ENCODE data around the gene PACRG. TPM values are rescaled to one million over a fixed set of nuclear protein-coding genes. Genes with fewer than 3 reads are reported as not detected.

Gene PACRG
- polyA plus RNA-seq, 1 donor, result 20.2 TPM

GRCh38 chr6:163008186-163008585 lies 280.4 kb downstream of the PACRG start:
- DNase-seq, result no peak

- DNase-seq, result no peak
Observed at GRCh38 chr6:163008626-163009025, 280.9 kb downstream of the PACRG start.

- DNase-seq, result no peak
Observed at GRCh38 chr6:163010145-163010544, 282.4 kb downstream of the PACRG start.

GRCh38 chr6:163014736-163015135 lies 287.0 kb downstream of the PACRG start:
- DNase-seq, result no peak

- no peak for DNase-seq
Observed at GRCh38 chr6:163017801-163018200, 290.0 kb downstream of the PACRG start.

DNA sequence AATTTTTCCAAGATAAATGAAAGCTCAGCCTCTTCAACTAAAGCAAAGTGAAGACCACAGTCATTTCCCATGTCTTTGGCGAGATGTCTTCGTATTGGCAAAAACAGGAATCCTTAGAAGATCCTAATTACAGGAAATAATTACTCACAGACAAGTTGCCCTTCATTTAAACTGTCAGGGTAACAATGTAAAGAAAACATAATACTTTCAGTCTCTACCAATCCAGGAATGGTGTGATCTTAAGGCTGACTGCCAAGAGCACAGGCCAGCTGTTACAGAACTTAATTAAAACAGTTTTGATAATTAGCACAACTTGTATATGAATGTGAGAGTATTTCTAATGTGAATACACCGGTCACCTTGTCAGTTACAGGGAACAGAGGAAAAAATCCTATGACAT lies 292.2 kb downstream of the PACRG start:
- DNase-seq, result no peak

- DNase-seq, result no peak
Observed at GRCh38 chr6:163021054-163021453, 293.3 kb downstream of the PACRG start.

DNA sequence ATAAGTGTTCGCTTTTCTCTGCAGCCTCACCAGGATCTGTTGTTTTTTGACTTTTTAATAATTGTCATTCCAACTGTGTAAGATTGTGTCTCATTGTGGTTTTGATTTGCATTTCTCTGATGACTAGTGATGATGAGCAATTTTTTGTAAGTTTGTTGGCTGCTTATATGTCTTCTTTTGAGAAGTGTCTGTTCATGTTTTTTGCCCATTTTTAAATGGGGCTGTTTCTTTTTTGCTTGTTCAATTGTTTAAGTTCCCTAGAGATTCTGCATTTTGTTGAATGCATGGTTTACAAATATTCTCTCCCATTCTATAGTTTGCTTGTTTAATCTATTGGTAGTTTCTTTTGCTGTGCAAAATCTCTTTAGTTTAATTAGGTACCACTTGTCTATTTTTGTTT lies 295.9 kb downstream of the PACRG start:
- no peak for DNase-seq

DNA sequence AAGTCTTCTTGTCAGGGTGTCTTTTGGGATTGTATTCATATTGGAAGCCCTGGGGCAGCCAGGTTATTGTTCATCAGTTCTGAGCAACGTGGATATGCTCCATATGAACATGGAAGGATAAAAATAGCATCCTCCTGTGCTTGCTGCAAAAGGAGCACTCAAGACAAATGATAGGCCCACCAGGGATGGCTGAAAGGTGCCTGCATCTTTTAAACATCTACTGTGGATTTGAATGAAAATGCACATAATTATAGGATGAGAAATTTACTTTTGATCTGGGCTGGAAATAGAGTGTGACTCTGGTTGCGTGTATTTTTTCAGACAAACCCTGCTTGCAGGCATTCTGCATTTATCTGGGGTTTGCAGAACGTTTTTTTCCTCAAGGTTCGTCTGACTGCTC lies 299.1 kb downstream of the PACRG start:
- DNase-seq, result no peak

DNA sequence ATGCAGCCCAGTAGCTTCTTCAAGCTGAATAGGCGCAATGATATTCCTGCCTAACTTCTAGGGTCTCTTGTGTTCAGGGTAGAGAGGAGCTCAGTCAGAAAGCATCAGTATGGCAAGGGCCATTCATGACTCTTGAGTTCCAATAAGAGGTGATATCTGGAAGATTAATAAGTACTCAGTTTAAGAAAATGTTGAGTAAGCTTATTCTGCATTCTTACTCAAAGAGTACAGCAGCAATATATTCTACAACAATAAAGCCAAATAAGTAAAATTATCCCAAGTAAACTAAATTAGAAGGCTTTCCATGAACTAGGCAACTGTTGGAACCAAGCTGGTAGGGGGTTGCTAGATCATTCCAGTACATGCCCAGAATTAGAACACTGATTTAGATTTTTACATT lies 303.2 kb downstream of the PACRG start:
- no peak for DNase-seq

DNA sequence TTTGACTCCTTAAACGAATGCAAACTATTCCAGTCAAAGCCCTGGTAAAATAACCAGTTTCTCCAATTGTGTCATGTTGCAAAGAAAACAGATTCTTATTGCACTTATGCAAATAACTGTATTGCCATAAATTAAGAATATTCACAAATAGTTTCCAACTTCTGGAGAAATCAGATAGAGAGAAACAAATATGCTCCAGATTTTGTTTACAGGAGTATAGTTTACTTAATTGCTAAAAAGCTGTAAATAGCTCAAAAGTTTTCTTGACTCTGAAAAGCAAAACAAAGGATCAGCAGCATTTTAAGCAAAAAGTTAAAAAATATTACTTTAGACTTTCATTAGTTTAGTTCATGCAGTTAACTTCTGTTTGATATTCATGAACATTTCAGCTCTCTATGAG lies 304.2 kb downstream of the PACRG start:
- no peak for DNase-seq

DNA sequence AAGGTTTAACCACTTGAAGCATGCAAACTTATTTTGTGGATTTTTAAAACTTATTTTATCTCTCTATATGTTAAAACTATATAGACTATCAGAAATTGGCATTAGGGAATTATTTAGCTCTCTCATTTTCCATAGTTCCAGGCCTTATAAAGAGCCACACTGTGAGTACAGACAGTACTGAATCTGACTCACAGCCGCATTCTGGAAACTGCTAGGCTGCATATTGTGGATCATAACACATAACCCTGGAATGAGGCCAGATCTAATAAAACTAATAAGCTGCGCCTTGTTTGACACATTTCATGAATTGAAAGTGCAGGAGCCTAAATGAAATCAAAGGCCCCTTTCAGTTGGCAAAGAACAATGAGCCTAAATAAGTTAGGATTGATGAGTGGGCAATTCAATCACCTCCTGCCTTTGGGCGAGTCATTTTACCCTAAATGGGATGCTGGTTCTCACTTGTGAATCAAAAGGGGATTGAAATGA lies 308.4 kb downstream of the PACRG start:
- DNase-seq, result no peak

DNA sequence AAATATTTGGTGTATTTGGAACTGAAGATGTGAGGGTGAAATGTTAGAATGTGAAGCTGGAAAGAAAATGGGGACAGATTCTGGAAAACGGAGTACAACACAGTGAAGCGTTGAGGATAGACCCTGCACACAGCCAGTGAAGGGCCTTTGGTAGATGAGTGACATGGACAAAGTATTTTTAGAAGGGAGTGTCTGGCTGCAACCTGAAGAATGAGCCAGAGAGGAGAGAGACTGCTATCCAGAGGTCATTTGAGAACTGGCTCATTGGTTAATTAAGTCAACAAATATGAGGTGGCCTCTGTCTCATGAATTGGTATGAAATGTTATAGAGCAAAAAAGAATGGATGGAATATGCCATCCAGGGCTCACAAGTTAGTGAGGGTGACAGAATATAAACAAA lies 310.5 kb downstream of the PACRG start:
- no peak for DNase-seq

GRCh38 chr6:163048345-163048744 lies 320.6 kb downstream of the PACRG start:
- DNase-seq, result no peak

DNA sequence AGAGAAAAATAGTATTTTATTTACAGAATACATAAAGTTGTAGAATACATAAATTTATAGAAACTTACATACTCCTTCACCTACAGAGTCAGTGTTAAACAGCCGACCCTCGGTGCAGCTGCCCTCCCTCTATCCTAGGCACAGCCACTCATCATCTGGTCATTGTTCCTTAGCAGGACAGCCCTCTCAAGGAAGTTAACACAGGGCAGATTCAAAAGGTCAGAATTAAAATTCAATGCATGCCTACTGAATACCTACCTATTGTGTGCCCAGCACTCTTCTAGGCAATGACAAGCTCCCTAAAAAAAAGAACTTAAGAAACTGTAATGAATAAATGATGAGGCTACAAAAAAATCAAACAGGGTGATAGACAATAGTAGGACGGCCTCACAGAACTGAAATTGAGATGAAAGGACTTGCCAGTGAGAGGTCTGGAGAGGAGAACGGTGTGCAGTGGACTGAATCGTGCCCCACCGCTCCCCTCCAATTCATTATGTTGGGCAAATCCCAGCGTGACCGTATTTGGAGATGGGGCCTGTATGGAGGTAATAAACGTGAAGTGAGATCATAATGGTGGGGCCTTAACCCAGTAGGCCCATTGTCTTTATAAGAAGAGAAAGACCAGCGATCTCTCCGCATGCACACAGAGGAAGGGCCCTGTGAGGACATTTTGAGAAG lies 326.0 kb downstream of the PACRG start:
- DNase-seq, result no peak

DNA sequence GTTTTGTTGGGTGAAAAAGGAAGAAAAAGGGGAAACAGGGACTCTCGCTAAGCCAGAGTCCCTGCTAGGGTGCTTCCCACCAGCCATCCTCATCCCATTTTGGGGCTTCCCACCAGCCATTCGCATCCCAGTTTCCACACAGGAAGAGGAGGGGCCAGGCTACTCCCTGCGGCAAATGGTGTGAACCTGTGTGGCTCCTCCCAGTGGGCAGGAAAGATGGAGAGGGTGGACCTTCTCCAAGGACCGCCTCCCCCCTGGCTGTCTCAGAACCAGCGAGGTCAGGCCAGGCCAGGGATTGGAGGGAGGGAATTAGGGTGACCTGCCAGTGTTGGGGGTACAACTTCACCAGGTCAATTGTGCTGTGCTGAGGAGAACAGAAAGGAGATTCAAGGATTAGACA lies 326.9 kb downstream of the PACRG start:
- DNase-seq, result no peak

GRCh38 chr6:163057260-163057659 lies 329.5 kb downstream of the PACRG start:
- no peak for DNase-seq

DNA sequence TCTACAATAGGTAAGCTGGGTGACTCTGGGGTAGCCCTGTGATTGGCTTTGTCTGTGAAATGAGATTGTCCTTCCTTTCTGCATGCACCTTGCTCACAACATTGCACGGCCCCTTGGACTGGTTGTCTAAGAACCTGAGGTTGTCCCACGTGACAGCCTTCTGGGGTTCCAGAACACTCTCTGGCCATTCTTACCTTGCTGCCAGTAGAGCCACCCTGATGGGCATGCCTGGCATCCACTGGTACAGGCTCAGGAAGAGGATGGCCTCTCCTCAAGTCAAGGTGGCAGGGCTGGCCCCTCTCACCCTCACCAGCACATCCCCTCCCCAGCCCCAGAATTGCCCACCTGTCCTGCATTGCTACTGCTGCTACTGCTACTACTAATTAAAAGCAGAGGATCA lies 335.0 kb downstream of the PACRG start:
- no peak for DNase-seq

DNA sequence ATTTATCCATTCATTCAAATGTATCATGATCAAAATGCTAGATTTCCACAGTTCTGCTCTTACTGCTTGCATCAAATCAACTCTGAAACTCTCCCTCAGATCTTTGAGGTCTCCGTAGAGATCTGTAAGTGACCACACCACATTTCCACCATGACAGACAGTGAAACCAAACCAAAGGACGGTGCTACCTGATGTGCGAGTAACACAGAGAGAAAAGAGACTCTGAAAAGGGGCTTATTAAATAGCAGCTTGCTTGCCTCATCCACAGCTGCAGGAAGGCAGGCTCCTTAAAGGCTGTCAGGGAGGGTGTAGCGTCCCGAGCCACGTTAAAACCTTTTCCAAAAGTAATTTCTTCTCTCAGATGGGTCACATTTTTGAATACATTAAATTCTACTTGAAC lies 335.8 kb downstream of the PACRG start:
- no peak for DNase-seq

GRCh38 chr6:163064397-163064796 lies 336.6 kb downstream of the PACRG start:
- no peak for DNase-seq

- no peak for DNase-seq
Observed at GRCh38 chr6:163066200-163066599, 338.4 kb downstream of the PACRG start.

GRCh38 chr6:163077134-163077533 lies 349.4 kb downstream of the PACRG start:
- no peak for DNase-seq

GRCh38 chr6:163078712-163079111 lies 350.9 kb downstream of the PACRG start:
- DNase-seq, result no peak

- no peak for DNase-seq
Observed at GRCh38 chr6:163080228-163080627, 352.5 kb downstream of the PACRG start.

GRCh38 chr6:163083141-163083540 lies 355.4 kb downstream of the PACRG start:
- DNase-seq, result no peak

All from left kidney (tissue), 2 donors.